ENCODE measurements around the gene LRIG3. TPM values are rescaled to one million over a fixed set of nuclear protein-coding genes. Genes with fewer than 3 reads are reported as not detected.

LRIG3 gene, protein sequence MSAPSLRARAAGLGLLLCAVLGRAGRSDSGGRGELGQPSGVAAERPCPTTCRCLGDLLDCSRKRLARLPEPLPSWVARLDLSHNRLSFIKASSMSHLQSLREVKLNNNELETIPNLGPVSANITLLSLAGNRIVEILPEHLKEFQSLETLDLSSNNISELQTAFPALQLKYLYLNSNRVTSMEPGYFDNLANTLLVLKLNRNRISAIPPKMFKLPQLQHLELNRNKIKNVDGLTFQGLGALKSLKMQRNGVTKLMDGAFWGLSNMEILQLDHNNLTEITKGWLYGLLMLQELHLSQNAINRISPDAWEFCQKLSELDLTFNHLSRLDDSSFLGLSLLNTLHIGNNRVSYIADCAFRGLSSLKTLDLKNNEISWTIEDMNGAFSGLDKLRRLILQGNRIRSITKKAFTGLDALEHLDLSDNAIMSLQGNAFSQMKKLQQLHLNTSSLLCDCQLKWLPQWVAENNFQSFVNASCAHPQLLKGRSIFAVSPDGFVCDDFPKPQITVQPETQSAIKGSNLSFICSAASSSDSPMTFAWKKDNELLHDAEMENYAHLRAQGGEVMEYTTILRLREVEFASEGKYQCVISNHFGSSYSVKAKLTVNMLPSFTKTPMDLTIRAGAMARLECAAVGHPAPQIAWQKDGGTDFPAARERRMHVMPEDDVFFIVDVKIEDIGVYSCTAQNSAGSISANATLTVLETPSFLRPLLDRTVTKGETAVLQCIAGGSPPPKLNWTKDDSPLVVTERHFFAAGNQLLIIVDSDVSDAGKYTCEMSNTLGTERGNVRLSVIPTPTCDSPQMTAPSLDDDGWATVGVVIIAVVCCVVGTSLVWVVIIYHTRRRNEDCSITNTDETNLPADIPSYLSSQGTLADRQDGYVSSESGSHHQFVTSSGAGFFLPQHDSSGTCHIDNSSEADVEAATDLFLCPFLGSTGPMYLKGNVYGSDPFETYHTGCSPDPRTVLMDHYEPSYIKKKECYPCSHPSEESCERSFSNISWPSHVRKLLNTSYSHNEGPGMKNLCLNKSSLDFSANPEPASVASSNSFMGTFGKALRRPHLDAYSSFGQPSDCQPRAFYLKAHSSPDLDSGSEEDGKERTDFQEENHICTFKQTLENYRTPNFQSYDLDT
- total RNA-seq (2021; fragmentation: NEBNext Ultra II Directional; extraction: Animal tissue kit (Norgen Biotek cat#: 25700)): 10 to 100 TPM in 1 of 6 experiments, 1 to 10 TPM in 5; 6.1 to 11.0 (median 6.8) TPM
- long read RNA-seq, full-length matches to known transcripts: 3 of 6 reads
- long read RNA-seq, partial matches to known transcripts: 3 of 6 reads
- long read RNA-seq, other reads (novel, unspliced or antisense): 0 of 6 reads

GRCh38 chr12:58920102-58920960 lies at the start of gene LRIG3:
TSS of gene LRIG3 (minus strand) at chr12:58920504. CDS start at chr12:58920235, 269 bp downstream.
- TF ChIP-seq, protein P1, sequence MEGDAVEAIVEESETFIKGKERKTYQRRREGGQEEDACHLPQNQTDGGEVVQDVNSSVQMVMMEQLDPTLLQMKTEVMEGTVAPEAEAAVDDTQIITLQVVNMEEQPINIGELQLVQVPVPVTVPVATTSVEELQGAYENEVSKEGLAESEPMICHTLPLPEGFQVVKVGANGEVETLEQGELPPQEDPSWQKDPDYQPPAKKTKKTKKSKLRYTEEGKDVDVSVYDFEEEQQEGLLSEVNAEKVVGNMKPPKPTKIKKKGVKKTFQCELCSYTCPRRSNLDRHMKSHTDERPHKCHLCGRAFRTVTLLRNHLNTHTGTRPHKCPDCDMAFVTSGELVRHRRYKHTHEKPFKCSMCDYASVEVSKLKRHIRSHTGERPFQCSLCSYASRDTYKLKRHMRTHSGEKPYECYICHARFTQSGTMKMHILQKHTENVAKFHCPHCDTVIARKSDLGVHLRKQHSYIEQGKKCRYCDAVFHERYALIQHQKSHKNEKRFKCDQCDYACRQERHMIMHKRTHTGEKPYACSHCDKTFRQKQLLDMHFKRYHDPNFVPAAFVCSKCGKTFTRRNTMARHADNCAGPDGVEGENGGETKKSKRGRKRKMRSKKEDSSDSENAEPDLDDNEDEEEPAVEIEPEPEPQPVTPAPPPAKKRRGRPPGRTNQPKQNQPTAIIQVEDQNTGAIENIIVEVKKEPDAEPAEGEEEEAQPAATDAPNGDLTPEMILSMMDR (IDR thresholded peaks at IDR 0.05): peak; percentile 45
- no peaks in the 10 kb centered on the region for H3K9me3 Mint-ChIP-seq
- no peaks in the 10 kb centered on the region for H3K27me3 Mint-ChIP-seq (ENCODE audit: insufficient read depth)
- H3K4me3 Mint-ChIP-seq: peak within 1 kb of the TSS; percentile 94
- H3K4me1 Mint-ChIP-seq (ENCODE audit: low read depth): peaks cover 55% of the 10 kb centered on the region
- DNase-seq: peak; percentile 80
- H3K27ac Mint-ChIP-seq: peak within 1 kb of the TSS; percentile 85
- no peaks in the 10 kb centered on the region for H3K36me3 Mint-ChIP-seq (ENCODE audit: low read depth)

DNA sequence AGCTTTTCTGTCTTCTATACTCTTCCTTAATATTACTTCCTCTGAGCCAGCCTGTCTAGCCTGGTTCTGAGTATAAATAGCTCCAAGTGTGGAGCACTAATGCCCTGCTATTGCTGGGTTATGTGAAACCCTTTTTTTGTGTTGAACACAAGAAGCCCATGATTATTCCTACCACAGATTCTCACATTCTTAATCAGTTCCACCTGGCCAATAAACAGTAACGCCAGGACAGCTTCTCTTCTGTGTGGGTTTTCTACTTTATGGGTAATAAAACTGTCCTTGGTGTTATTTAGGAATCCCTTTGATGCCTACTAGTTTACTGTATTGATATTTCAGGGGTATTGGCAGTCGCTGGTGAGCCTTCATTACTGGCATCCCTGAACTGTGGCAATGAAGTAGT lies 48.9 kb upstream of the LRIG3 start:
- peaks cover 14% of the 10 kb centered on the region for H3K4me1 Mint-ChIP-seq (ENCODE audit: low read depth)
- H3K27me3 Mint-ChIP-seq (ENCODE audit: insufficient read depth): no peaks in the 10 kb centered on the region
- no peak for DNase-seq
- no peaks in the 10 kb centered on the region for H3K9me3 Mint-ChIP-seq
- H3K27ac Mint-ChIP-seq: no peak overlapping the region
- TF ChIP-seq, protein P1 (IDR thresholded peaks at IDR 0.05): no peak
- no peaks in the 10 kb centered on the region for H3K36me3 Mint-ChIP-seq (ENCODE audit: low read depth)
- no peak overlapping the region for H3K4me3 Mint-ChIP-seq

DNA sequence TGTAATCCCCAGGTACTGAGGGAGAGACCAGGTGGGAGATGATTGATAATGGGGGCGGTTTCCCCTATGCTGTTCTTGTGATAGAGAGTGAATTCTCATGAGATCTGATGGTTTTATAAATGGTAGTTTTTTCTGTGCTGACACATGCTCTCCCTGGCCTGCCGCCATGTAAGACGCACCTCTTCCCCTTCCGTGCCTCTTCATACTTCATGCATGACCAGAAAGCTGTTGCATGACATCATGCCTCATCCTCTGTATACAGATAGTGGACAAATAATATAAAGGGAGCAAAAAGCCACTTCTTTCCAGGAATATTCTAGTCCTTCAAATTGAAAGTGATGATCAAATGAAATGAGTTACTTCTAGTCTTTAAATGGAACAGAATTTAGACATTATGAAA lies 47.3 kb upstream of the LRIG3 start:
- DNase-seq: no peak
- H3K9me3 Mint-ChIP-seq: no peaks in the 10 kb centered on the region
- no peak overlapping the region for H3K4me3 Mint-ChIP-seq
- no peaks in the 10 kb centered on the region for H3K36me3 Mint-ChIP-seq (ENCODE audit: low read depth)
- H3K4me1 Mint-ChIP-seq (ENCODE audit: low read depth): peaks cover 14% of the 10 kb centered on the region
- TF ChIP-seq, protein P1 (IDR thresholded peaks at IDR 0.05): no peak
- H3K27ac Mint-ChIP-seq: no peak overlapping the region
- H3K27me3 Mint-ChIP-seq (ENCODE audit: insufficient read depth): no peaks in the 10 kb centered on the region

- TF ChIP-seq, protein P1 (IDR thresholded peaks at IDR 0.05): no peak
- DNase-seq: no peak
- Mint-ChIP-seq H3K27me3 (ENCODE audit: insufficient read depth) (no peaks in the 10 kb centered on the region), H3K36me3 (ENCODE audit: low read depth) (no peaks in the 10 kb centered on the region), H3K4me3 (no peak overlapping the region), H3K27ac (no peak overlapping the region), H3K9me3 (no peaks in the 10 kb centered on the region), H3K4me1 (ENCODE audit: low read depth) (peaks cover 17% of the 10 kb centered on the region)
Observed at GRCh38 chr12:58966939-58967338, 46.6 kb upstream of the LRIG3 start.

All from HFFc6 (cell line).